ENCODE data around the gene NCDN.

Gene NCDN

GRCh38 chr1:35557611-35558373 is at the start of gene NCDN:
NCDN (plus strand) TSS chr1:35557799; CDS start chr1:35558191, 392 bp downstream.
- peak; percentile 96 for DNase-seq (ENCODE audit: low spot score)

- no peak for DNase-seq (ENCODE audit: low spot score)
Measured at GRCh38 chr1:35507947-35508346, 49.7 kb upstream of the NCDN start.

GRCh38 chr1:35509558-35509957 is 48.0 kb upstream of the NCDN start:
- DNase-seq (ENCODE audit: low spot score): no peak

GRCh38 chr1:35511305-35511704 is 46.3 kb upstream of the NCDN start:
- no peak for DNase-seq (ENCODE audit: low spot score)

GRCh38 chr1:35518183-35518582 is 39.4 kb upstream of the NCDN start:
- DNase-seq (ENCODE audit: low spot score): no peak

- DNase-seq (ENCODE audit: low spot score): no peak
Measured at GRCh38 chr1:35519432-35519831, 38.2 kb upstream of the NCDN start.

- no peak for DNase-seq (ENCODE audit: low spot score)
Measured at GRCh38 chr1:35524106-35524505, 33.5 kb upstream of the NCDN start.

GRCh38 chr1:35530168-35530567 is 27.4 kb upstream of the NCDN start:
- no peak for DNase-seq (ENCODE audit: low spot score)

GRCh38 chr1:35530946-35531345 is 26.7 kb upstream of the NCDN start:
- no peak for DNase-seq (ENCODE audit: low spot score)

- no peak for DNase-seq (ENCODE audit: low spot score)
Measured at GRCh38 chr1:35531368-35531767, 26.2 kb upstream of the NCDN start.

GRCh38 chr1:35532497-35533223 is 24.9 kb upstream of the NCDN start:
- DNase-seq (ENCODE audit: low spot score): no peak

- no peak for DNase-seq (ENCODE audit: low spot score)
Measured at GRCh38 chr1:35533586-35533985, 24.0 kb upstream of the NCDN start.

- DNase-seq (ENCODE audit: low spot score): no peak
Measured at GRCh38 chr1:35535243-35535642, 22.4 kb upstream of the NCDN start.

GRCh38 chr1:35536556-35537162 is 20.9 kb upstream of the NCDN start:
- no peak for DNase-seq (ENCODE audit: low spot score)

- no peak for DNase-seq (ENCODE audit: low spot score)
Measured at GRCh38 chr1:35537806-35538205, 19.8 kb upstream of the NCDN start.

- no peak for DNase-seq (ENCODE audit: low spot score)
Measured at GRCh38 chr1:35539073-35539823, 18.4 kb upstream of the NCDN start.

GRCh38 chr1:35539824-35540261 is 17.8 kb upstream of the NCDN start:
- DNase-seq (ENCODE audit: low spot score): no peak

GRCh38 chr1:35544976-35545375 is 12.6 kb upstream of the NCDN start:
- DNase-seq (ENCODE audit: low spot score): peak; percentile 79

- DNase-seq (ENCODE audit: low spot score): no peak
Measured at GRCh38 chr1:35546614-35547013, 11.0 kb upstream of the NCDN start.

GRCh38 chr1:35553851-35554250 is 3.7 kb upstream of the NCDN start:
- DNase-seq (ENCODE audit: low spot score): no peak

GRCh38 chr1:35554266-35555211 is 3.1 kb upstream of the NCDN start:
- DNase-seq (ENCODE audit: low spot score): no peak

Data from globus pallidus (tissue), 1 donor.